ENCODE data around the gene SHROOM3.

The SHROOM3 gene

GRCh38 chr4:76628251-76628650 is 193.2 kb downstream of the SHROOM3 start:
- no peaks in the 10 kb centered on the region for H3F3A ChIP-seq (ENCODE audit: insufficient read depth)
- no peak overlapping the region for H3K4me2 ChIP-seq (ENCODE audit: low read depth, low read length, poor library complexity, severe bottlenecking)
- H2AFZ ChIP-seq (ENCODE audit: low read depth, low read length, severe bottlenecking): no peak overlapping the region
- TF ChIP-seq EZH2phosphoT487 (conservative IDR thresholded peaks at IDR 0.05; ENCODE audit: low read length) (no peak), CTCF (IDR thresholded peaks at IDR 0.05; ENCODE audit: insufficient read depth, low read length, poor library complexity, severe bottlenecking) (no peak)
- H3K27me3 ChIP-seq (ENCODE audit: low read length): no peaks in the 10 kb centered on the region
- H3K9me3 ChIP-seq (ENCODE audit: insufficient read depth, low read length): no peaks in the 10 kb centered on the region
- H3K4me3 ChIP-seq (ENCODE audit: insufficient read depth, low read length, poor library complexity, severe bottlenecking): no peak overlapping the region
- H3K27ac ChIP-seq (ENCODE audit: low read depth, low read length): no peak overlapping the region
- H3K36me3 ChIP-seq (ENCODE audit: low read length): no peaks in the 10 kb centered on the region
- H3K9ac ChIP-seq (ENCODE audit: low read length): no peak overlapping the region
- no peaks in the 10 kb centered on the region for H3K79me2 ChIP-seq (ENCODE audit: insufficient read depth, low read length)
- H3K9me2 ChIP-seq (replicated peaks; ENCODE audit: insufficient read depth, low read length): no peaks in the 10 kb centered on the region
- H4K20me1 ChIP-seq (ENCODE audit: low read depth, low read length): no peaks in the 10 kb centered on the region

- H4K20me1 ChIP-seq (ENCODE audit: low read depth, low read length): no peaks in the 10 kb centered on the region
- no peak overlapping the region for H3K27ac ChIP-seq (ENCODE audit: low read depth, low read length)
- no peaks in the 10 kb centered on the region for H3K79me2 ChIP-seq (ENCODE audit: insufficient read depth, low read length)
- no peak overlapping the region for H3K9ac ChIP-seq (ENCODE audit: low read length)
- no peaks in the 10 kb centered on the region for H3K36me3 ChIP-seq (ENCODE audit: low read length)
- H2AFZ ChIP-seq (ENCODE audit: low read depth, low read length, severe bottlenecking): no peak overlapping the region
- H3K4me2 ChIP-seq (ENCODE audit: low read depth, low read length, poor library complexity, severe bottlenecking): no peak overlapping the region
- H3F3A ChIP-seq (ENCODE audit: insufficient read depth): no peaks in the 10 kb centered on the region
- TF ChIP-seq CTCF (IDR thresholded peaks at IDR 0.05; ENCODE audit: insufficient read depth, low read length, poor library complexity, severe bottlenecking): no peak
- no peak overlapping the region for H3K4me3 ChIP-seq (ENCODE audit: insufficient read depth, low read length, poor library complexity, severe bottlenecking)
- H3K27me3 ChIP-seq (ENCODE audit: low read length): no peaks in the 10 kb centered on the region
- H3K9me3 ChIP-seq (ENCODE audit: insufficient read depth, low read length): no peaks in the 10 kb centered on the region
- H3K9me2 ChIP-seq (replicated peaks; ENCODE audit: insufficient read depth, low read length): no peaks in the 10 kb centered on the region
Observed at GRCh38 chr4:76630741-76631140, 195.7 kb downstream of the SHROOM3 start.

DNA sequence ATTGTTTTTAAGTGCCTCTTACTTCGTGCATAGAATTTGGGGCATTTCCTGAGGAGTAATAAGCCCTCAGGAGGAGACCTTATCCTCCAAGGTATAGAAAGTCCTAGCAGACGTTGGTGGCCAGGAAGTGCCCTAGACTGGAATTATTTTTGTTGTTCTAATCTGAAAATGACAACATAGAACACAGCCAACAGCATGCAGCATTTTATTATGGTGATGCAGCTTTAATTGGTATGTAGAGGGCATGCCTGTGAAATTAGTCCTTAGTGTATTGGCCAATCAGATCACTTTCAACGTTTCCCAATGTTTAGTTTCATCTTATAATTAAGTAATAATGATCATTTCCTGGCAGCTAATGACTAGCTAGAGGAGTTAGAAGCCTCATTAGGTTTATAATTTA is 199.2 kb downstream of the SHROOM3 start:
- H3K4me2 ChIP-seq (ENCODE audit: low read depth, low read length, poor library complexity, severe bottlenecking): no peak overlapping the region
- H3K9ac ChIP-seq (ENCODE audit: low read length): no peak overlapping the region
- no peaks in the 10 kb centered on the region for H3F3A ChIP-seq (ENCODE audit: insufficient read depth)
- no peaks in the 10 kb centered on the region for H3K36me3 ChIP-seq (ENCODE audit: low read length)
- TF ChIP-seq CTCF (IDR thresholded peaks at IDR 0.05; ENCODE audit: insufficient read depth, low read length, poor library complexity, severe bottlenecking): no peak
- no peak for TF ChIP-seq EZH2phosphoT487 (conservative IDR thresholded peaks at IDR 0.05; ENCODE audit: low read length)
- H3K4me3 ChIP-seq (ENCODE audit: insufficient read depth, low read length, poor library complexity, severe bottlenecking): no peak overlapping the region
- H3K79me2 ChIP-seq (ENCODE audit: insufficient read depth, low read length): no peaks in the 10 kb centered on the region
- no peaks in the 10 kb centered on the region for H3K9me2 ChIP-seq (replicated peaks; ENCODE audit: insufficient read depth, low read length)
- H3K27ac ChIP-seq (ENCODE audit: low read depth, low read length): no peak overlapping the region
- no peaks in the 10 kb centered on the region for H3K27me3 ChIP-seq (ENCODE audit: low read length)
- H2AFZ ChIP-seq (ENCODE audit: low read depth, low read length, severe bottlenecking): no peak overlapping the region
- H3K9me3 ChIP-seq (ENCODE audit: insufficient read depth, low read length): no peaks in the 10 kb centered on the region
- no peaks in the 10 kb centered on the region for H4K20me1 ChIP-seq (ENCODE audit: low read depth, low read length)
